ENCODE results near the gene CCDC122. TPM values are rescaled to one million over a fixed set of nuclear protein-coding genes. Genes with fewer than 3 reads are reported as not detected.

Gene CCDC122
- polyA plus RNA-seq, 1 experiment, result 1.6 TPM

GRCh38 chr13:43802511-43802910, 77.0 kb downstream of the CCDC122 start:
- Histone ChIP-seq H3K4me3 (ENCODE audit: low read depth, low read length) (no peak overlapping the region), H3K27me3 (ENCODE audit: control insufficient read depth, insufficient read depth, low read length) (no peaks in the 10 kb centered on the region), H3K27ac (ENCODE audit: low read depth, low read length) (no peak overlapping the region), H3K9me3 (ENCODE audit: control insufficient read depth, insufficient read depth, low read length) (no peaks in the 10 kb centered on the region)
- ChIA-PET POLR2A (no interaction called here), CTCF (interaction anchor here (3.2 kb wide), 1 partner anchor 717 kb away, joined by 62 read pairs; no protein-coding TSS in a partner anchor)
- DNase-seq (ENCODE audit: low read depth, low spot score), result no peak
- no peak for TF ChIP-seq CTCF (IDR thresholded peaks at IDR 0.05; ENCODE audit: low read depth, low read length)

- no peak for DNase-seq (ENCODE audit: low read depth, low spot score)
- no peak for TF ChIP-seq CTCF (IDR thresholded peaks at IDR 0.05; ENCODE audit: low read depth, low read length)
- ChIA-PET POLR2A (no interaction called here), CTCF (interaction anchor here (1.0 to 1.4 kb wide), 2 partner anchors 498 to 1206 kb away, joined by 3 to 6 read pairs; no protein-coding TSS in a partner anchor)
- Histone ChIP-seq H3K27ac (ENCODE audit: low read depth, low read length) (no peak overlapping the region), H3K9me3 (ENCODE audit: control insufficient read depth, insufficient read depth, low read length) (no peaks in the 10 kb centered on the region), H3K27me3 (ENCODE audit: control insufficient read depth, insufficient read depth, low read length) (no peaks in the 10 kb centered on the region), H3K4me3 (ENCODE audit: low read depth, low read length) (no peak overlapping the region)
Measured at GRCh38 chr13:43800828-43801227, 78.7 kb downstream of the CCDC122 start.

- Histone ChIP-seq H3K27ac (ENCODE audit: low read depth, low read length) (no peak overlapping the region), H3K4me3 (ENCODE audit: low read depth, low read length) (no peak overlapping the region), H3K9me3 (ENCODE audit: control insufficient read depth, insufficient read depth, low read length) (no peaks in the 10 kb centered on the region), H3K27me3 (ENCODE audit: control insufficient read depth, insufficient read depth, low read length) (no peaks in the 10 kb centered on the region)
- ChIA-PET CTCF (no interaction called here), POLR2A (no interaction called here)
- DNase-seq (ENCODE audit: low read depth, low spot score), result no peak
- TF ChIP-seq CTCF (IDR thresholded peaks at IDR 0.05; ENCODE audit: low read depth, low read length), result no peak
Measured at GRCh38 chr13:43799191-43799590, 80.3 kb downstream of the CCDC122 start.

- Histone ChIP-seq H3K27ac (ENCODE audit: low read depth, low read length) (no peak overlapping the region), H3K9me3 (ENCODE audit: control insufficient read depth, insufficient read depth, low read length) (no peaks in the 10 kb centered on the region), H3K27me3 (ENCODE audit: control insufficient read depth, insufficient read depth, low read length) (no peaks in the 10 kb centered on the region), H3K4me3 (ENCODE audit: low read depth, low read length) (no peak overlapping the region)
- no peak for TF ChIP-seq CTCF (IDR thresholded peaks at IDR 0.05; ENCODE audit: low read depth, low read length)
- POLR2A ChIA-PET, result no interaction called here
- no peak for DNase-seq (ENCODE audit: low read depth, low spot score)
- CTCF ChIA-PET, result no interaction called here
Measured at GRCh38 chr13:43797869-43798268, 81.7 kb downstream of the CCDC122 start.

- Histone ChIP-seq H3K9me3 (ENCODE audit: control insufficient read depth, insufficient read depth, low read length) (no peaks in the 10 kb centered on the region), H3K27me3 (ENCODE audit: control insufficient read depth, insufficient read depth, low read length) (no peaks in the 10 kb centered on the region), H3K4me3 (ENCODE audit: low read depth, low read length) (no peak overlapping the region), H3K27ac (ENCODE audit: low read depth, low read length) (no peak overlapping the region)
- no peak for TF ChIP-seq CTCF (IDR thresholded peaks at IDR 0.05; ENCODE audit: low read depth, low read length)
- CTCF ChIA-PET, result no interaction called here
- POLR2A ChIA-PET, result no interaction called here
- no peak for DNase-seq (ENCODE audit: low read depth, low spot score)
Measured at GRCh38 chr13:43797159-43797558, 82.4 kb downstream of the CCDC122 start.

Data from AG04450 (cell line).